Liver (tissue), 3 donors: ENCODE data around the gene NSMF.

ENCODE experiments used
- EGR1 ChIP-seq, 2 donors: IDR thresholded peaks; 2 replicates each; pipeline ENCODE4 v1.6.1; 2016 to 2018; ENCODE audit warnings: antibody characterized with exemption in 2 of 2, low read depth in 2 of 2
- GABPA ChIP-seq, 2 donors: IDR thresholded peaks in 1 of 2; conservative IDR thresholded peaks in 1 of 2; 2 replicates each; pipeline ENCODE4 v1.6.1; 2016; ENCODE audit warnings: antibody characterized with exemption in 2 of 2, mild to moderate bottlenecking in 1 of 2, moderate library complexity in 1 of 2
- JUND ChIP-seq, 2 donors: IDR thresholded peaks; 2 replicates each; pipeline ENCODE4 v1.6.1; 2016; ENCODE audit warnings: antibody characterized with exemption in 2 of 2
- RAD21 ChIP-seq, 2 donors: IDR thresholded peaks; 2 replicates each; pipeline ENCODE4 v1.6.1; 2016; ENCODE audit warnings: antibody characterized with exemption in 2 of 2, mild to moderate bottlenecking in 2 of 2
- TAF1 ChIP-seq: conservative IDR thresholded peaks from 2 replicates; pipeline ENCODE4 v1.6.1; 2016; ENCODE audit warnings: antibody characterized with exemption, mild to moderate bottlenecking
- YY1 ChIP-seq: IDR thresholded peaks from 2 replicates; pipeline ENCODE4 v1.6.1; 2016; ENCODE audit warnings: antibody characterized with exemption, mild to moderate bottlenecking
- TF ChIP-seq, protein P1 (sequence below): fragments of 150-350 bp; IDR thresholded peaks from 2 replicates; pipeline ENCODE4 v1.5.1; 2017; ENCODE audit warnings: improper control_type of control experiment, low read depth, low read length; ENCODE audit not compliant: missing input control
- TF ChIP-seq, protein P2 (sequence below): IDR thresholded peaks from 2 replicates; pipeline ENCODE4 v1.6.1; 2016; ENCODE audit warnings: antibody characterized with exemption, mild to moderate bottlenecking
- TF ChIP-seq, protein P3 (sequence below): IDR thresholded peaks from 2 replicates; pipeline ENCODE4 v1.6.1; 2016; ENCODE audit warnings: antibody characterized with exemption
- TF ChIP-seq, protein P4 (sequence below): IDR thresholded peaks from 2 replicates; pipeline ENCODE4 v1.6.1; 2016; ENCODE audit warnings: antibody characterized with exemption
- donor health status: healthy.
- donor health status: healthy.

DNA sequence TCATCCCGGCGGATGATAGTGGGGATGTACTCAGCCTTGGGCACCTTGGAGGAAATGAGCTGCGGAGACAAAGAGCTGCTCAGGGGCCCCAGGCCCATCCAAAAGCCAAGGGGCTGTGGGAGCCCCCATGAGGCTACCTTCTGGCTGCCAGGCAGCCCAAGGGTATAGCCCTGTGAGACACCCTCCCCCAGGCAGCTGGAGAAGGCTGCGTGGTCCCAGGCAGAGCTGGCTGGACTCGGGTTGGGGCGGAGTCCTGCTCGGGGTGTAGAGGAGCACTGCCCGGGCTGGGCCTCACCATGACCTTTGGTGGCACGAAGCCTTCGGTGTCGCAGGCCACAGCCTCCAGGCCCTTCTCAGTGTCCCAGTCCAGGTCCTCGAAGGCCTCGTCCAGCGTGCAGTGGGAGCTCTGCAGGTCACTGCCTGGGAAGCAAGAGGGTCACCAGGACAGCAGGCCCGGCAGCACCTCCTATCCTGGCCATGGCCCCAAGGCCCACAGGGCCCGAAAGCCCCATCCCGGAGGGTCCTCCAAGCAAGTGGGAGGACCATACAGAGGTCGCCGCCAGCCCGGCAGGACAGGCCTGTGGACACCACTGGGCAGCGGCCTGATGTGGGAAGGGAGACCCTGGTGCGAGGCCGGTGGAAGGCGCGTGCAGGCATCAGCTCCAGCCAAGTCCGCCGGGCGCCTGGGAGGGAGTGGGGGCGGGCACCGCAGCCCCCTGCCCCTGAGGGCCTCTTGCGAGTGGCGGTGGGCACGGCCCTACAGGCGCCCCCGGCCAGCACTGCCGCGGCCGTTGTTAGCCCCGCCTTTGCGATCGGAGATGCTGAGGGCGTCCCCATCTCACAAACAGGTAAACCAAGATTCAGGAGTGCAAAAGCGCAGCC lies 6.1 kb downstream of the NSMF start:
- TF ChIP-seq, protein P1, sequence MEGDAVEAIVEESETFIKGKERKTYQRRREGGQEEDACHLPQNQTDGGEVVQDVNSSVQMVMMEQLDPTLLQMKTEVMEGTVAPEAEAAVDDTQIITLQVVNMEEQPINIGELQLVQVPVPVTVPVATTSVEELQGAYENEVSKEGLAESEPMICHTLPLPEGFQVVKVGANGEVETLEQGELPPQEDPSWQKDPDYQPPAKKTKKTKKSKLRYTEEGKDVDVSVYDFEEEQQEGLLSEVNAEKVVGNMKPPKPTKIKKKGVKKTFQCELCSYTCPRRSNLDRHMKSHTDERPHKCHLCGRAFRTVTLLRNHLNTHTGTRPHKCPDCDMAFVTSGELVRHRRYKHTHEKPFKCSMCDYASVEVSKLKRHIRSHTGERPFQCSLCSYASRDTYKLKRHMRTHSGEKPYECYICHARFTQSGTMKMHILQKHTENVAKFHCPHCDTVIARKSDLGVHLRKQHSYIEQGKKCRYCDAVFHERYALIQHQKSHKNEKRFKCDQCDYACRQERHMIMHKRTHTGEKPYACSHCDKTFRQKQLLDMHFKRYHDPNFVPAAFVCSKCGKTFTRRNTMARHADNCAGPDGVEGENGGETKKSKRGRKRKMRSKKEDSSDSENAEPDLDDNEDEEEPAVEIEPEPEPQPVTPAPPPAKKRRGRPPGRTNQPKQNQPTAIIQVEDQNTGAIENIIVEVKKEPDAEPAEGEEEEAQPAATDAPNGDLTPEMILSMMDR: no peak
- TF ChIP-seq, protein P2, sequence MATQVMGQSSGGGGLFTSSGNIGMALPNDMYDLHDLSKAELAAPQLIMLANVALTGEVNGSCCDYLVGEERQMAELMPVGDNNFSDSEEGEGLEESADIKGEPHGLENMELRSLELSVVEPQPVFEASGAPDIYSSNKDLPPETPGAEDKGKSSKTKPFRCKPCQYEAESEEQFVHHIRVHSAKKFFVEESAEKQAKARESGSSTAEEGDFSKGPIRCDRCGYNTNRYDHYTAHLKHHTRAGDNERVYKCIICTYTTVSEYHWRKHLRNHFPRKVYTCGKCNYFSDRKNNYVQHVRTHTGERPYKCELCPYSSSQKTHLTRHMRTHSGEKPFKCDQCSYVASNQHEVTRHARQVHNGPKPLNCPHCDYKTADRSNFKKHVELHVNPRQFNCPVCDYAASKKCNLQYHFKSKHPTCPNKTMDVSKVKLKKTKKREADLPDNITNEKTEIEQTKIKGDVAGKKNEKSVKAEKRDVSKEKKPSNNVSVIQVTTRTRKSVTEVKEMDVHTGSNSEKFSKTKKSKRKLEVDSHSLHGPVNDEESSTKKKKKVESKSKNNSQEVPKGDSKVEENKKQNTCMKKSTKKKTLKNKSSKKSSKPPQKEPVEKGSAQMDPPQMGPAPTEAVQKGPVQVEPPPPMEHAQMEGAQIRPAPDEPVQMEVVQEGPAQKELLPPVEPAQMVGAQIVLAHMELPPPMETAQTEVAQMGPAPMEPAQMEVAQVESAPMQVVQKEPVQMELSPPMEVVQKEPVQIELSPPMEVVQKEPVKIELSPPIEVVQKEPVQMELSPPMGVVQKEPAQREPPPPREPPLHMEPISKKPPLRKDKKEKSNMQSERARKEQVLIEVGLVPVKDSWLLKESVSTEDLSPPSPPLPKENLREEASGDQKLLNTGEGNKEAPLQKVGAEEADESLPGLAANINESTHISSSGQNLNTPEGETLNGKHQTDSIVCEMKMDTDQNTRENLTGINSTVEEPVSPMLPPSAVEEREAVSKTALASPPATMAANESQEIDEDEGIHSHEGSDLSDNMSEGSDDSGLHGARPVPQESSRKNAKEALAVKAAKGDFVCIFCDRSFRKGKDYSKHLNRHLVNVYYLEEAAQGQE: no peak
- TF ChIP-seq YY1 (no peak), TAF1 (no peak), GABPA (IDR thresholded peaks at IDR 0.05 in 1 of 2, conservative IDR thresholded peaks at IDR 0.05 in 1 of 2) (no peak), RAD21 (IDR thresholded peaks at IDR 0.05) (no peak), EGR1 (IDR thresholded peaks at IDR 0.05; ENCODE audit: low read depth in 2 of 2) (no peak), JUND (IDR thresholded peaks at IDR 0.05) (no peak)
- TF ChIP-seq, protein P3, sequence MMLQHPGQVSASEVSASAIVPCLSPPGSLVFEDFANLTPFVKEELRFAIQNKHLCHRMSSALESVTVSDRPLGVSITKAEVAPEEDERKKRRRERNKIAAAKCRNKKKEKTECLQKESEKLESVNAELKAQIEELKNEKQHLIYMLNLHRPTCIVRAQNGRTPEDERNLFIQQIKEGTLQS: no peak
- TF ChIP-seq, protein P4, sequence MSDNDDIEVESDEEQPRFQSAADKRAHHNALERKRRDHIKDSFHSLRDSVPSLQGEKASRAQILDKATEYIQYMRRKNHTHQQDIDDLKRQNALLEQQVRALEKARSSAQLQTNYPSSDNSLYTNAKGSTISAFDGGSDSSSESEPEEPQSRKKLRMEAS: no peak
